Renal cortex interstitium (tissue), 15 donors: ENCODE measurements around the gene DOCK6. TPM values are rescaled to one million over a fixed set of nuclear protein-coding genes. Genes with fewer than 3 reads are reported as not detected.
A peak's percentile ranks its signal among the peaks of the same experiment; 100 is the strongest.

ENCODE experiments used
- DNase-seq, 11 donors: peaks; one replicate each; pipeline ENCODE4 v3.0.0-alpha.2; 2013; ENCODE audit warnings: low read depth in 9 of 11, low spot score in 4 of 11; ENCODE audit errors: extremely low read depth in 1 of 11
- long read RNA-seq, 16 experiments: transcript quantifications; one replicate each; lab custom pipeline, GENCODE V29; 2026
- polyA plus RNA-seq, 3 donors: library from polyadenylated mRNA; unstranded; fragments of 120-200 nt; gene quantifications; one replicate each; pipeline ENCODE4 v1.2.1, GENCODE V29; 2013; ENCODE audit not compliant: insufficient read length in 3 of 3

The DOCK6 gene, protein sequence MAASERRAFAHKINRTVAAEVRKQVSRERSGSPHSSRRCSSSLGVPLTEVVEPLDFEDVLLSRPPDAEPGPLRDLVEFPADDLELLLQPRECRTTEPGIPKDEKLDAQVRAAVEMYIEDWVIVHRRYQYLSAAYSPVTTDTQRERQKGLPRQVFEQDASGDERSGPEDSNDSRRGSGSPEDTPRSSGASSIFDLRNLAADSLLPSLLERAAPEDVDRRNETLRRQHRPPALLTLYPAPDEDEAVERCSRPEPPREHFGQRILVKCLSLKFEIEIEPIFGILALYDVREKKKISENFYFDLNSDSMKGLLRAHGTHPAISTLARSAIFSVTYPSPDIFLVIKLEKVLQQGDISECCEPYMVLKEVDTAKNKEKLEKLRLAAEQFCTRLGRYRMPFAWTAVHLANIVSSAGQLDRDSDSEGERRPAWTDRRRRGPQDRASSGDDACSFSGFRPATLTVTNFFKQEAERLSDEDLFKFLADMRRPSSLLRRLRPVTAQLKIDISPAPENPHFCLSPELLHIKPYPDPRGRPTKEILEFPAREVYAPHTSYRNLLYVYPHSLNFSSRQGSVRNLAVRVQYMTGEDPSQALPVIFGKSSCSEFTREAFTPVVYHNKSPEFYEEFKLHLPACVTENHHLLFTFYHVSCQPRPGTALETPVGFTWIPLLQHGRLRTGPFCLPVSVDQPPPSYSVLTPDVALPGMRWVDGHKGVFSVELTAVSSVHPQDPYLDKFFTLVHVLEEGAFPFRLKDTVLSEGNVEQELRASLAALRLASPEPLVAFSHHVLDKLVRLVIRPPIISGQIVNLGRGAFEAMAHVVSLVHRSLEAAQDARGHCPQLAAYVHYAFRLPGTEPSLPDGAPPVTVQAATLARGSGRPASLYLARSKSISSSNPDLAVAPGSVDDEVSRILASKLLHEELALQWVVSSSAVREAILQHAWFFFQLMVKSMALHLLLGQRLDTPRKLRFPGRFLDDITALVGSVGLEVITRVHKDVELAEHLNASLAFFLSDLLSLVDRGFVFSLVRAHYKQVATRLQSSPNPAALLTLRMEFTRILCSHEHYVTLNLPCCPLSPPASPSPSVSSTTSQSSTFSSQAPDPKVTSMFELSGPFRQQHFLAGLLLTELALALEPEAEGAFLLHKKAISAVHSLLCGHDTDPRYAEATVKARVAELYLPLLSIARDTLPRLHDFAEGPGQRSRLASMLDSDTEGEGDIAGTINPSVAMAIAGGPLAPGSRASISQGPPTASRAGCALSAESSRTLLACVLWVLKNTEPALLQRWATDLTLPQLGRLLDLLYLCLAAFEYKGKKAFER (N-terminal part only)
- 10 to 100 TPM; 36.4 to 66.4 (median 52.8) TPM for polyA plus RNA-seq
- long read RNA-seq, donor 1, partial matches to known transcripts = 0 of 1 reads
- long read RNA-seq, donor 1, other reads (novel, unspliced or antisense) = 0 of 1 reads
- long read RNA-seq, donor 2 = 0 reads
- long read RNA-seq, donor 3, partial matches to known transcripts = 0 of 2 reads
- long read RNA-seq, donor 3, other reads (novel, unspliced or antisense) = 0 of 2 reads
- long read RNA-seq, donor 4, partial matches to known transcripts = 0 of 2 reads
- long read RNA-seq, donor 4, other reads (novel, unspliced or antisense) = 0 of 2 reads
- long read RNA-seq, donor 5 = 0 reads
- long read RNA-seq, donor 6, partial matches to known transcripts = 8 of 9 reads
- long read RNA-seq, donor 6, other reads (novel, unspliced or antisense) = 0 of 9 reads
- long read RNA-seq, donor 7, partial matches to known transcripts = 178 of 205 reads
- long read RNA-seq, donor 7, other reads (novel, unspliced or antisense) = 26 of 205 reads
- long read RNA-seq, donor 8 = 0 reads
- long read RNA-seq, donor 9, partial matches to known transcripts = 0 of 2 reads
- long read RNA-seq, donor 9, other reads (novel, unspliced or antisense) = 0 of 2 reads
- long read RNA-seq, donor 10, partial matches to known transcripts = 0 of 1 reads
- long read RNA-seq, donor 10, other reads (novel, unspliced or antisense) = 0 of 1 reads
- long read RNA-seq, donor 11, partial matches to known transcripts = 0 of 1 reads
- long read RNA-seq, donor 11, other reads (novel, unspliced or antisense) = 0 of 1 reads
- long read RNA-seq, donor 12, partial matches to known transcripts = 0 of 1 reads
- long read RNA-seq, donor 12, other reads (novel, unspliced or antisense) = 0 of 1 reads
- long read RNA-seq, donor 13 = 0 reads
- long read RNA-seq, donor 14 = 0 reads
- long read RNA-seq, donor 15, partial matches to known transcripts = 0 of 1 reads
- long read RNA-seq, donor 15, other reads (novel, unspliced or antisense) = 0 of 1 reads
- long read RNA-seq, donor 16, partial matches to known transcripts = 0 of 1 reads
- long read RNA-seq, donor 16, other reads (novel, unspliced or antisense) = 0 of 1 reads

GRCh38 chr19:11261971-11262839 is at the start of gene DOCK6:
Gene DOCK6 (minus strand): TSS chr19:11262524. CDS start chr19:11262440, 84 bp downstream.
- peak in 1 of 11 donors; percentile 23 for DNase-seq

DNA sequence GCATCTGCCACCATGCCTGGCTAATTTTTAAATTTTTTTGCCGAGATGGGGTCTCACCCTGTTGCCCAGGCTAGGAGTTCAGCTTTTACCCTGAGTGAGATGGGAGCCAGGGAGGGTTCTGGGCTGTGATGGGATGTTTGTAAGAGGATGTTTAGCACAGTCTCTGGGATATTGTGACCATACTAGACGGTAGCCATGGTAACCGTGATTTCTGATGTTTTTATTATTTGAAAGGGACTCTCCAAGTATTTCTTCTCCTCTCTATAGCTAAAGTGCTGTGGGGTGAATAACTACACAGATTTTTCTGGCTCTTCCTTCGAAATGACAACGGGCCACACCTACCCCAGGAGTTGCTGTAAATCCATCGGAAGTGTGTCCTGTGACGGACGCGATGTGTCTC is 44.0 kb upstream of the DOCK6 start:
- no peak for DNase-seq

DNA sequence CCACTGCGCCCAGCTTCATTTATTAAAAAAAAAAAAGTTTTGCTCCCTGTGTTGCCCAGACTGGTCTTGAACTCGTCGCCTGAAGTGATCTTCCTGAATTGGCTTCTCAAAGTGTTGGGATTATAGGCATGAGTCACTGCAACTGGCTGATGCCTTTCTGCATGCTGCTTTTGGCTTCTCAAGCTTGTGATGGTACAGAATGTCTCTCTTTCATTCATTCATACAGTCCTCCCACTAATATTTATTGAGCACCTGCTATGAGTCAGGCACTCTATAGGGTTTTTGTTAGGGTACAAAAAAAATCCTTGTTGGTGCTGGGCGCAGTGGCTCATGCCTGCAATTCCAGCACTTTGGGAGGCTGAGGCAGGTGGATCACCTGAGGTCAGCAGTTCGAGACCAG is 42.6 kb upstream of the DOCK6 start:
- DNase-seq = no peak

- no peak for DNase-seq
These were observed 38.4 kb upstream of the DOCK6 start for GRCh38 chr19:11300811-11301120.

GRCh38 chr19:11299946-11300810 is 37.9 kb upstream of the DOCK6 start:
- DNase-seq = no peak

DNA sequence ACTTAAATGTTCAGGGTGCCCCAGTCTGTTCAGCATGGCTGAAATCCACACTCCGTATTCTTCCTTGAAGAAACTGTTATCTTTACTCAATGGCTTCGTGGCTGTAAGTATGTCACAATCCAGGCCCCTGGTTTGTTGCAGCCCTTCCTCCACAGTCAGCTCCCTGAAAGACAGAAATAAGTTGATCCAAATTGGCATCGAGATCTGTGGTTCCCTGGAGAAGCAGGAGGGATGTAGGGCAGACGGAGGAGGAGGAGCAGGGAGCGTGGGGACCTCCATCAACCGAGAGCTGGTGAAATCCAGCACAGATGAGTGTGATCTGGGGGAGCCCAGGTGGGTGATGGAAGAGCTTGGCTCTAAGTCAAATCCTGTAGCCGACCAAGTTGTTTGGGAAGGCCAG is 33.9 kb upstream of the DOCK6 start:
- DNase-seq = no peak

- DNase-seq = no peak
These were observed 33.4 kb upstream of the DOCK6 start, which contains the start of gene TSPAN16 for GRCh38 chr19:11295665-11296245. Gene TSPAN16 (plus strand): TSS chr19:11296160. CDS start chr19:11296298, 138 bp downstream.

GRCh38 chr19:11295180-11295579 is 32.9 kb upstream of the DOCK6 start:
- DNase-seq = no peak

DNA sequence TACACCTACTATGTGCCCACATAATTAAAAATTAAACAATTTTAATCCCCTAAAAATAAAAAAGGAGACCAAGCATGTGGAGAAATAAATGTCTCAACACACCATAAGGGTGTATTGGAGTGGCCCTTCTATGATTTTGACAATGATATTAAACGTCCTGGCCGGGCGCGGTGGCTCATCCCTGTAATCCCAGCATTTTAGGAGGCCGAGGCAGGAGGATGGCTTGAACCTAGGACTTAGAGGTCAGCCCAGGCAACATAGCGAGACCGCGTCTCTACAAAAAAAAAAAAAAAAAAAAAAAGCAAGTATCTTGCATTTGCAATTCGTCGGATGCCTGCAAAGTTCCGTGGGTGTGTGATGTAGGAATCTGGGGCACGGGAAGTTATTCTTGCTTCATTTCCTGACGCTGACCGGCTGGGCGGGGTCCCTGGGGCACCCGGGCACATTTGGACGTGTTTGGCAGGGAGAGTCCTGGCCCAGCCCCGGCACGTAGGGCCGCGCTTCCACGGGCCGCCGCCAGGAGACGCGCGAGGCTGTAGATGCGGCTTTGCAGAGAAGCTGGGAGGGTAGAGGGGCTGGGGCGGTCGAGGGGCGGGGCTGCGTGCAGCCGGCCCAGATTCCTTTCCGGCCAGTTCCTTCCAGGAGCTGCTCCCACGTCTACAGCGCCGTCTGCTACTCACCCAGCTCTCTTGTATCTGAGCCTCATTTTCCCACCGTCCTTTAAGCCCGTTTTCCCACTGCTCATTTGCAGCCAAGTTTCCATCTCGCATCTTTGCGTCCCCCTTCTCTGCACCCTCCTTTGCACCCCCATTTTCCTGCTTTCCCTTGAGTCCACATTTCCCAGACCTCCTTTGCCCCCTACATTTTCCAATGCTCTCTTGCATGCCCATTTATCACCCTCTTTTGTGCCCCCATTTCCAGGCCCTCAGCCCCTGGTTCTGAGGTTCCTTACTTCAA is 31.4 kb upstream of the DOCK6 start:
- peak; percentile 74 to 89 (median 86) for DNase-seq

DNA sequence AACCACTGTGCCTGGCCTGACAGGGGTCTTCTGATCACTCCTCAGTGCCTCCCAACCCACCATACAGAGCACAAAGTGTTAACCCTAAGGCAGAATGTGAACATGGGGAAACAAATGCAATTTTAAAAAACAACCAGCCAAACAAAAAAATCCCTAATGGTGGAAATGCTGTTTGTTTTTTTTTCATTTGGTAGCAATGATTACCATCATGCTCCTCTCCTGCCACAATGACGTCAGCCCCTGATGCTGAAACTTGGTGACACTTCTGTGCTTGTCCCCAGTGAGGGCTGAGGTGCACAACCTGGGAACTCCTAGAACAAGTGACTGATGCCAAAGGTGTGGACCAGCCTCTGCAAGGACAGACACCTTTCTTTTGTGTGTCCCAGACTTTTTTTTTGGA is 29.7 kb upstream of the DOCK6 start:
- DNase-seq = no peak

GRCh38 chr19:11291415-11291814 is 29.1 kb upstream of the DOCK6 start:
- no peak for DNase-seq

DNA sequence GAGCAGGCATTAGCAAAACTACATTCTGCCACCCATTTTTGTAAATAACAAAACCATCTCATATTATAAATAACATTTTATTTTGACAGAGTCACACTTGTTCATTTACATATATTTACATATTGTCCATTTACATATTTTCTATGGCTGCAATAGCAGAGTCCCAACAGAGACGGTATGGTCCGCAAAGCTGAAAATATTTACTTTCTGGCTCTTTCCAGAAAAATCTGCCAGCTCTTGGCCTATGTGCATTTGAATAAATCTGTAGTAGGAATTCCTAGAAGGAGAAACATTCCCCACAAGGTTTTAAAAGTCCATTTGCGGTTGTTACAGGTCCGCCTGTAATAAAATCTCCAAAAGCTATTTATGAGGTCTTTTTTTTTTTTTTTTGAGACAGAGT is 27.9 kb upstream of the DOCK6 start:
- DNase-seq = no peak

- DNase-seq = no peak
These were observed 26.0 kb upstream of the DOCK6 start for GRCh38 chr19:11288349-11288748.
